Transverse colon (tissue), 3 donors: ENCODE results near the gene ALAD.

Experiments
- CTCF ChIP-seq, 5 experiments: fragments of 200-600 bp in 3 of 5; fragments of 450-650 bp in 2 of 5; sonication (generic) in 3 of 5; IDR thresholded peaks; 1 replicate in 2 of 5; 2 replicates in 3 of 5; pipeline ENCODE4 v1.5.1; 2016 to 2017; ENCODE audit warnings: antibody characterized with exemption in 5 of 5, inconsistent platforms in 3 of 5, mild to moderate bottlenecking in 2 of 5, moderate library complexity in 1 of 5
- EP300 ChIP-seq: sonication (generic); formaldehyde crosslinking; IDR thresholded peaks from one replicate; pipeline ENCODE4 v1.6.1; 2017; ENCODE audit warnings: antibody characterized with exemption, low read depth

- TF ChIP-seq CTCF (IDR thresholded peaks at IDR 0.05): no peak
- TF ChIP-seq EP300: no peak
These were observed 1.4 kb downstream of the ALAD start for GRCh38 chr9:113399646-113400200.
